ENCODE results near the gene PRRT2. TPM values are rescaled to one million over a fixed set of nuclear protein-coding genes. Genes with fewer than 3 reads are reported as not detected.
"Not testable (repeated sequence)": the region's sequence is repeated elsewhere in the genome, so short reads cannot be mapped to it uniquely, and the experiment has no call there.

PRRT2 gene
- total RNA-seq, 2 donors from 2014 or later = 8.2 to 15.7 TPM

- Histone ChIP-seq H3K27me3 (ENCODE audit: control insufficient read depth, insufficient read depth, low read length, poor library complexity, severe bottlenecking) (no peaks in the 10 kb centered on the region), H3K9ac (ENCODE audit: extremely low read depth, low read length, poor library complexity, severe bottlenecking) (no peak overlapping the region), H3K4me1 (ENCODE audit: control insufficient read depth, insufficient read depth, low read length) (no peaks in the 10 kb centered on the region), H3K27ac (ENCODE audit: low read depth, low read length) (no peak overlapping the region), H3K36me3 (ENCODE audit: control insufficient read depth, insufficient read depth, low read length) (peaks cover 23% of the 10 kb centered on the region), H3K9me3 (ENCODE audit: control insufficient read depth, low read length) (no peaks in the 10 kb centered on the region), H3K4me3 (ENCODE audit: low read length) (peak overlapping the region; percentile 97)
- Mint-ChIP-seq H3K9me3 (no peaks in the 10 kb centered on the region), H3K4me3 (peak overlapping the region; percentile 99), H3K4me1 (peaks cover 17% of the 10 kb centered on the region), H3K27ac (no peak overlapping the region), H3K27me3 (ENCODE audit: insufficient read depth) (peaks cover 3% of the 10 kb centered on the region), H3K36me3 (ENCODE audit: low read depth) (peaks cover 28% of the 10 kb centered on the region)
- no peak for DNase-seq
- no peak for TF ChIP-seq CTCF (conservative IDR thresholded peaks at IDR 0.05)
- WGBS, 2 experiments (ENCODE audit: insufficient coverage in 1 of 2, insufficient read length in 1 of 2) = 84 to 88% methylated on average over 8 to 9 of the region's 9 CpGs
Measured at GRCh38 chr16:29791845-29792807, 19.9 kb upstream of the PRRT2 start.

GRCh38 chr16:29793153-29793552 is 18.8 kb upstream of the PRRT2 start:
- not testable (repeated sequence) for H3K27me3 ChIP-seq (ENCODE audit: control insufficient read depth, insufficient read depth, low read length, poor library complexity, severe bottlenecking); H3K4me3 Mint-ChIP-seq; H3K27me3 Mint-ChIP-seq (ENCODE audit: insufficient read depth); DNase-seq; H3K4me3 ChIP-seq (ENCODE audit: low read length); H3K9me3 Mint-ChIP-seq; H3K9me3 ChIP-seq (ENCODE audit: control insufficient read depth, low read length); H3K27ac Mint-ChIP-seq; H3K4me1 ChIP-seq (ENCODE audit: control insufficient read depth, insufficient read depth, low read length); H3K27ac ChIP-seq (ENCODE audit: low read depth, low read length); H3K9ac ChIP-seq (ENCODE audit: extremely low read depth, low read length, poor library complexity, severe bottlenecking)
- H3K36me3 ChIP-seq (ENCODE audit: control insufficient read depth, insufficient read depth, low read length) = peaks cover 34% of the 10 kb centered on the region
- Mint-ChIP-seq H3K36me3 (ENCODE audit: low read depth) (peaks cover 38% of the 10 kb centered on the region), H3K4me1 (peaks cover 17% of the 10 kb centered on the region)
- 95 to 96% methylated on average over 18 of the region's 18 CpGs for WGBS, 2 experiments (ENCODE audit: insufficient coverage in 1 of 2, insufficient read length in 1 of 2)

- no peak for TF ChIP-seq CTCF (conservative IDR thresholded peaks at IDR 0.05)
- 89 to 97% methylated on average over 3 of the region's 3 CpGs for WGBS, 2 experiments (ENCODE audit: insufficient coverage in 1 of 2, insufficient read length in 1 of 2)
Measured at GRCh38 chr16:29794231-29794710, 17.7 kb upstream of the PRRT2 start.

More at GRCh38 chr16:29794231-29794710, 17.7 kb upstream of the PRRT2 start:
- H3K36me3 Mint-ChIP-seq (ENCODE audit: low read depth) = peaks cover 49% of the 10 kb centered on the region
- no peak overlapping the region for H3K4me3 ChIP-seq (ENCODE audit: low read length)
- no peaks in the 10 kb centered on the region for H3K9me3 ChIP-seq (ENCODE audit: control insufficient read depth, low read length)
- no peaks in the 10 kb centered on the region for H3K9me3 Mint-ChIP-seq
- H3K27me3 ChIP-seq (ENCODE audit: control insufficient read depth, insufficient read depth, low read length, poor library complexity, severe bottlenecking) = no peaks in the 10 kb centered on the region
- no peak overlapping the region for H3K27ac ChIP-seq (ENCODE audit: low read depth, low read length)
- peaks cover 17% of the 10 kb centered on the region for H3K4me1 Mint-ChIP-seq
- no peak overlapping the region for H3K4me3 Mint-ChIP-seq
- H3K27me3 Mint-ChIP-seq (ENCODE audit: insufficient read depth) = no peaks in the 10 kb centered on the region
- no peak for DNase-seq
- H3K9ac ChIP-seq (ENCODE audit: extremely low read depth, low read length, poor library complexity, severe bottlenecking) = no peak overlapping the region
- no peaks in the 10 kb centered on the region for H3K4me1 ChIP-seq (ENCODE audit: control insufficient read depth, insufficient read depth, low read length)
- no peak overlapping the region for H3K27ac Mint-ChIP-seq
- H3K36me3 ChIP-seq (ENCODE audit: control insufficient read depth, insufficient read depth, low read length) = peaks cover 45% of the 10 kb centered on the region

Measured in endodermal cell (in vitro differentiated cells).